Spleen (tissue), 7 donors: Measurements from ENCODE around the gene CDC27.

Experiments
- POLR2A ChIP-seq, 3 donors: fragments of 450-650 bp; IDR thresholded peaks; one replicate each; pipeline ENCODE4 v1.5.1; 2017; ENCODE audit warnings: antibody characterized with exemption in 3 of 3, mild to moderate bottlenecking in 1 of 3
- POLR2AphosphoS5 ChIP-seq, 3 donors: sonication (generic); formaldehyde crosslinking; IDR thresholded peaks; one replicate each; pipeline ENCODE4 v1.5.1; 2017; ENCODE audit warnings: antibody characterized with exemption in 3 of 3
- TF ChIP-seq, protein P1 (sequence below), 11 experiments: fragments of 200-600 bp in 7 of 11; fragments of 450-650 bp in 4 of 11; sonication (generic) in 4 of 11; IDR thresholded peaks in 8 of 11; conservative IDR thresholded peaks in 3 of 11; 1 replicate in 7 of 11; 2 replicates in 4 of 11; pipeline versions ENCODE4 v1.4.0 to v1.8.0; 2016 to 2021; ENCODE audit warnings: antibody characterized with exemption in 11 of 11, inconsistent platforms in 4 of 11, mild to moderate bottlenecking in 1 of 11
- donor health status: DM: no; HTN: no; CAD: no; lungs with moderate emphysema.
- donor health status: DM: no; HTN: no; CAD: no.
- donor health status: DM: no; HTN: no; CAD: no.

DNA sequence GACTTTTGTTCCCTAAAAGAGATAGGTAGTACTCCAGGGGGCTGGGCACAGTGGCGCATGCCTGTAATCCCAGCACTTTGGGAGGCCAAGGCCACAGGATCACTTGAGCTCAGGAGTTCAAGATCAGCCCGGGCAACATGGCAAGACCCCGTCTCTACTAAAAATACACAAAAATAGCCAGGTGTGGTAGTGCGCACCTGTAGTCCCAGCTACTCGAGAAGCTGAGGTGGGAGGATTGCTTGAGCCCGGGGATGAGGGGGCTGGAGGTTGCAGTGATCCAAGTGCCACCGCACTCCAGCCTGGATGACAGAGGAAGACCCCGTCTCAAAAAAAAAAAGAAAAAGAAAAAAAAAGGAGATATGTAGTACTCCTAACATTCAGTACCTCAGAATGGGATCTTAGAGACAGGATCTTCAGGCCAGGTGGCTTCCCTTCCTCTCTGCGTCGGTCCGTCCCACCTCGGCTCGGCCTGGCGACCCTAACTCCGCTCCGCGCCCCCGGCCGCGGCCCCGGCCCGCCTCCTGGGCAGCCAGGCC lies 89.6 kb downstream of the CDC27 start:
- TF ChIP-seq, protein P1, sequence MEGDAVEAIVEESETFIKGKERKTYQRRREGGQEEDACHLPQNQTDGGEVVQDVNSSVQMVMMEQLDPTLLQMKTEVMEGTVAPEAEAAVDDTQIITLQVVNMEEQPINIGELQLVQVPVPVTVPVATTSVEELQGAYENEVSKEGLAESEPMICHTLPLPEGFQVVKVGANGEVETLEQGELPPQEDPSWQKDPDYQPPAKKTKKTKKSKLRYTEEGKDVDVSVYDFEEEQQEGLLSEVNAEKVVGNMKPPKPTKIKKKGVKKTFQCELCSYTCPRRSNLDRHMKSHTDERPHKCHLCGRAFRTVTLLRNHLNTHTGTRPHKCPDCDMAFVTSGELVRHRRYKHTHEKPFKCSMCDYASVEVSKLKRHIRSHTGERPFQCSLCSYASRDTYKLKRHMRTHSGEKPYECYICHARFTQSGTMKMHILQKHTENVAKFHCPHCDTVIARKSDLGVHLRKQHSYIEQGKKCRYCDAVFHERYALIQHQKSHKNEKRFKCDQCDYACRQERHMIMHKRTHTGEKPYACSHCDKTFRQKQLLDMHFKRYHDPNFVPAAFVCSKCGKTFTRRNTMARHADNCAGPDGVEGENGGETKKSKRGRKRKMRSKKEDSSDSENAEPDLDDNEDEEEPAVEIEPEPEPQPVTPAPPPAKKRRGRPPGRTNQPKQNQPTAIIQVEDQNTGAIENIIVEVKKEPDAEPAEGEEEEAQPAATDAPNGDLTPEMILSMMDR (IDR thresholded peaks at IDR 0.05 in 8 of 11, conservative IDR thresholded peaks at IDR 0.05 in 3 of 11): no peak
- TF ChIP-seq POLR2AphosphoS5 (IDR thresholded peaks at IDR 0.05): no peak
- no peak for TF ChIP-seq POLR2A (IDR thresholded peaks at IDR 0.05)
